A549 treated with AZD2906 at 1 μM for 4 hours (cell line): ENCODE measurements around the gene MTA3. TPM values are rescaled to one million over a fixed set of nuclear protein-coding genes. Genes with fewer than 3 reads are reported as not detected.

Experiments used
- total RNA-seq: library from RNA; stranded (reverse); fragments of 200-300 nt; extraction: Qiagen RNA extraction; gene quantifications from 5 replicates; pipeline ENCODE4 v1.2.3, GENCODE V29; 2022

Gene MTA3
- total RNA-seq: 25.1 to 35.3 TPM (median 29.2 TPM) in 5 replicates

DNA sequence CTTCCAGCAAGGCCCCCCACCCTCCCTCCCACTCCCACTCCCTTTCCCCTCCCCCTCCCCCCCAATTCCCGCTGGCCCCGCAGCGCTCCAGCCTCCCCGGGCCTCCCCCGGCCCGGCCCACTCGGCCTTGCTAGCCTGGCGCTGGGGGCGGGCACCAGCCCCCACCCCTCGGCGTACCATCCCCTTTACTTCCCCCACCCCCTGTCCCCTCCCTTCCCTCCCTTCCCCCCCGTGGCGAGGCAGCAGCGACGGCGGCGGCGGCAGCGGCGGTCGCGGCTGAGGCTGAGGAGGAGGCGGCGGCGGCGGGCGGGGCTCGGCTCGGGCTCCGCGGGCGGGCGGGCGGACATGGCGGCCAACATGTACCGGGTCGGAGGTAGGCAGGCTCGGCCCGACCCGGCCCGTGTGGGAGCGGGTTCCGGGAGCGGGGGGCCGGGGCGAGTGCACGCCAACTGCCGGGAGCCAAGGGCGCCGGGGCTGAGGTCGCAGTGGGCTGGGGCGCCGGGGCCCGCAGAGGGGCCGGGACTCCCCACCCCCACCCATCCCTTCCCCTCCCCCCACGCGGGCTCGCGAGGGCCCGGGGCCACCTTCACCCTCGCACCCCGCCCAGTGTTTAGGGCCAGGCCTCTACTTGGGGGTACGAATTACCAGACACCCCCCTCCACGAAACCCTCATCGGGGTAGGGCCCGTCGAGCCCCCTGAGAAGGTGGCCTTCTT lies at the start of gene MTA3:
Gene MTA3 (plus strand): TSS at position 232 of the 715 bp plus-strand sequence. CDS start 114 bp downstream, at position 346.

DNA sequence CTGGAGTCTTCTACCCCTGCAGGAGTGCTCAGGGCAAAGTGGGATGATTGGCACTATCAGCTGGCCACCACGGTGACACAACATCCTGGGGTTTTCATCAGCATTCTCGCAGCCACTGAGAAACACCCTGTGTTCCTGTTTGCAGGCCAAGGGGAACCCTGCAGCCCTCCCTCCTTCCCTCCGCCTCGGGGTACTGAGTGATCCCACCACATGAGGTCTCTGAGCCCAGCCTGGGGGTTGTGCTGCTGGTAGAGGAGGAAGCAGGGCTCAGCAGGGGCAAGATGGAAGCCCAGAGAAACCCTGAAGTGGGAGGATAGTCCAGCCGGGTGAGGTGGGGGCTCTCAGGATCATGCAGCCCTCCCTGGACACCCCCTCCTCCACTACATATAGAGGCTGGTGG lies 195.7 kb downstream of the MTA3 start, which contains the start of gene OXER1:
Gene OXER1 (minus strand): TSS at position 40 of the 400 bp plus-strand sequence. CDS start 73 bp downstream, outside the sequence.

DNA sequence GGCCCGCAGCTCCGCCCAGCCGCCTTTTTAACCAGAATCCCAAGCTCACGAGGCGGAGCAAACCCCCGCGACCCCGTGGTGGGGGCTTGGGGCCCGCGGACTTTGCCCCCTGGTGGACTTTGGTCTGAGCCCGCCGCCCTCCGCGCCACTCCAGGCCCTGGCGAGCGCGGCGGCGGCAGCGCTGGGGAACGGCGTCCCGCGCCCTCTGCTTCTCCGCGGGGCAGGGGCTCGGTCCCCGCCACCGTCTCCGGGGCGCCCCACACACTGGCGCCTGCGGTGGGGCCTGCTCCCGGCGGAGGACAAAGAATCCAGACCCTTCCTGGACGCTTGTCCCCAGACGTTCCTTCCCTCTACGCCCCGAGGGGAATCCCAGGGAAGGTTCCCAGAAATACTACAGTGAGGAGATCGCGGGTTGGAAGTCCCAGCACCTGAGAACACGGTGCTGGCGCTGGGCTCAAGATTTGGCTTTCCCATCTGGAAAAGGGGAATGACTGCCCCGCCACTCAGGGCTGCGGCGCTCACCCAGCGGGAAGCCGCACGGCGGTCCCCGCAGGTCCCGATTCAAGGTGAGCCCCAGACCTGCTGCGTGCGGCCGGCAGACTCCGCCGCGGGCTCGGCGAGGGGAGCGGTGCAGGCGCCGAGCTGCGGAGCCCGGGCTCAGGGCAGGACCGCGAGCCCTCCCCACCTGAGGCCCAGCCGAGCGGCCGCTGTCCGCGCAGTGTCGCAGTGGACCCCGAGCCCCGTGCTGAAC lies 224.3 kb downstream of the MTA3 start, which contains the start of gene HAAO:
Gene HAAO (minus strand): TSS at position 1 of the 751 bp plus-strand sequence. CDS start 47 bp downstream, outside the sequence.

Other genes starting within 250 kb of the MTA3 start
- 147 to 183 TPM (median 154 TPM) in 5 replicates for gene COX7A2L, start 207.4 kb upstream of the MTA3 start, total RNA-seq
- 0.53 to 0.67 TPM (median 0.61 TPM) in 5 replicates for gene KCNG3, start 74.7 kb upstream of the MTA3 start, total RNA-seq
- gene OXER1, start 195.5 kb downstream of the MTA3 start, total RNA-seq: not detected in 5 replicates
- not detected in 5 replicates for gene HAAO, start 224.0 kb downstream of the MTA3 start, total RNA-seq